T-helper 1 cell treated with Interleukin-12 subunit alpha and Interleukin-12 subunit beta and Interleukin-4 antibody, amounts not matched to agents 30 μg/mL and 1 μg/mL, for 36 hours (primary cell): ENCODE data around the gene ST6GALNAC5.
"Not testable (repeated sequence)": the region's sequence is repeated elsewhere in the genome, so short reads cannot be mapped to it uniquely, and the experiment has no call there.

Experiments used
- H3K27ac Mint-ChIP-seq: one replicate; pipeline ENCODE4 v1.8.0; 2021; ENCODE audit warnings: mild to moderate bottlenecking, mixed read lengths
- H3K27me3 Mint-ChIP-seq: one replicate; pipeline ENCODE4 v1.8.0; 2021; ENCODE audit warnings: low read depth, mixed read lengths
- H3K36me3 Mint-ChIP-seq: one replicate; pipeline ENCODE4 v1.8.0; 2021; ENCODE audit warnings: low read depth, mixed read lengths
- H3K4me1 Mint-ChIP-seq: one replicate; pipeline ENCODE4 v1.8.0; 2021; ENCODE audit warnings: low read depth, mixed read lengths
- H3K4me3 Mint-ChIP-seq: one replicate; pipeline ENCODE4 v1.8.0; 2021; ENCODE audit warnings: mild to moderate bottlenecking, moderate library complexity, mixed read lengths
- H3K9me3 Mint-ChIP-seq: one replicate; pipeline ENCODE4 v1.8.0; 2021; ENCODE audit warnings: mixed read lengths

Gene ST6GALNAC5

GRCh38 chr1:76981267-76981666, 114.0 kb downstream of the ST6GALNAC5 start:
- not testable (repeated sequence) for H3K4me1 Mint-ChIP-seq, H3K27me3 Mint-ChIP-seq, H3K4me3 Mint-ChIP-seq, H3K36me3 Mint-ChIP-seq, H3K27ac Mint-ChIP-seq
- H3K9me3 Mint-ChIP-seq, result peaks cover 12% of the 10 kb centered on the region

- H3K4me3 Mint-ChIP-seq, result no peak overlapping the region
- no peaks in the 10 kb centered on the region for H3K27me3 Mint-ChIP-seq
- H3K27ac Mint-ChIP-seq, result no peak overlapping the region
- H3K9me3 Mint-ChIP-seq, result no peaks in the 10 kb centered on the region
- no peaks in the 10 kb centered on the region for H3K4me1 Mint-ChIP-seq
- H3K36me3 Mint-ChIP-seq, result no peaks in the 10 kb centered on the region
These were observed 122.7 kb downstream of the ST6GALNAC5 start for GRCh38 chr1:76989976-76990375.

DNA sequence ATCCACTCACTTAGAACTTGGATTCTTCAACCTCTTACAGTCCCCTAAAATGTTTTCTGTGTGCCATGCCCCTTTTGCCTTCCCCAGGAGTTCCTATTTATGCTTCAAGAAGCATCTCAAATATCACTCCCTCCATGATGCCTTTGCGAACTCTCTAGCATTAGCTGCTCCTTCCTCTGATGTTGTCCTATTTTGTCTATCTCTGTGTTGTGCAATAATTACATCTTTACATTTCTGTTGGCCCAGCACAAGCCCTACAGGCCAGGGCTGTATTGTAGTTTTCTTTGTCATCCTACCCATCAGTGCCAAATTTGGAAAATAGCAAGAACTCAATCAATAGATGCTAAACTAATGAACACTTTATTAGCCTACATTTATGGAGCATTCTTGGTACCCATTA, 125.8 kb downstream of the ST6GALNAC5 start:
- H3K27ac Mint-ChIP-seq, result no peak overlapping the region
- H3K4me3 Mint-ChIP-seq, result no peak overlapping the region
- no peaks in the 10 kb centered on the region for H3K27me3 Mint-ChIP-seq
- H3K9me3 Mint-ChIP-seq, result no peaks in the 10 kb centered on the region
- H3K36me3 Mint-ChIP-seq, result no peaks in the 10 kb centered on the region
- H3K4me1 Mint-ChIP-seq, result no peaks in the 10 kb centered on the region

DNA sequence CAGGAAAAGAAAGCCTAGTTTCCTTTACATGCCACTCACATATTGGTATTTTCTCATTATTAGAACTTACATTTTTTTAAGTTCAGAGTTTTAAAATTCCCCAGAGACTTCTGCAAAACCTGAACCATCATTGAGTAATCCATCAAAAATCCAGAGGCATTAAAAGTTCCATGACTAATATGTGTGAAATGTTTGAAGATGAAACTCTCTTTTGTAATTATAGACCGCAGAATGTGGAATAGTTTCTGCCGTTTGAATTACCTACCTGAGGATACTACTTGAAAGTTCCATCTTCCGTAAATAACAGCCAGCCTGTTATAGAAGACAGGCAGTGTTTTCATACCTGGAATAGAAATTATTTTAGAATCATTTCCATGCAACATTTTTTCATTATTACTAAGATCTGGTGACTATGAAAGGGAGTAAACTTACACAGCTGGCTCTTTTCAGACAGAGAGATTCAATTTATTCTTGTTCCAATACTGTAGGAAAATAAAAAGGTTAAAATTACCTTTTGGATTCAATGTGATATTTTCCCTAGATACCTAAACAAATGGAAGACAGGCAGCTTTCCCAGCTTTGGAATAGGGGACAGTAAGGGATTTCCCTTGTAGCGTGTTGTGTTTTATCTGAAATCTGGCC, 131.4 kb downstream of the ST6GALNAC5 start:
- no peak overlapping the region for H3K4me3 Mint-ChIP-seq
- no peaks in the 10 kb centered on the region for H3K9me3 Mint-ChIP-seq
- no peak overlapping the region for H3K27ac Mint-ChIP-seq
- no peaks in the 10 kb centered on the region for H3K27me3 Mint-ChIP-seq
- H3K36me3 Mint-ChIP-seq, result no peaks in the 10 kb centered on the region
- H3K4me1 Mint-ChIP-seq, result no peaks in the 10 kb centered on the region

- H3K27me3 Mint-ChIP-seq, result no peaks in the 10 kb centered on the region
- no peaks in the 10 kb centered on the region for H3K4me1 Mint-ChIP-seq
- no peaks in the 10 kb centered on the region for H3K36me3 Mint-ChIP-seq
- H3K27ac Mint-ChIP-seq, result no peak overlapping the region
- no peak overlapping the region for H3K4me3 Mint-ChIP-seq
- peaks cover 3% of the 10 kb centered on the region for H3K9me3 Mint-ChIP-seq
These were observed 140.4 kb downstream of the ST6GALNAC5 start for GRCh38 chr1:77007675-77008074.

DNA sequence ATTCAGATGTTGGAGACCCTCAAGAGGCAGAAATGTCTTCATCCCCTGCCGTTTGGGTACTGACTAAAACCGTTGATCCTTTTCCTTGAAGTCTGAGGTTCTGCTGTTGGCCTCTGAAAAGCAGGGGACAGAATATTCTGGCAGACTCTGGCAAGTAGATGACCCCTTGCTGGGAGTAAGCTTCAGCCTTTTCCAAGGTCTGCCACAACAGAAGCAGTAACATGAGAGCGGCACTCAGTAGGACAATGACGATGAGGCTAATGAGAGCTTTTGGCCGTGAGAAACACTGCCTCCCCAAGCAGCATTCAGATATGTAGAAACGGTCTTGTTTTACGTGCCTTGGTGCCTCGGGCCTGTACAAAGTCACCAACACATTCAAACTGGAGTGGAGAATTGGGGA, 143.7 kb downstream of the ST6GALNAC5 start:
- Mint-ChIP-seq H3K9me3 (no peaks in the 10 kb centered on the region), H3K27ac (no peak overlapping the region), H3K4me1 (no peaks in the 10 kb centered on the region), H3K27me3 (no peaks in the 10 kb centered on the region), H3K4me3 (no peak overlapping the region), H3K36me3 (no peaks in the 10 kb centered on the region)

DNA sequence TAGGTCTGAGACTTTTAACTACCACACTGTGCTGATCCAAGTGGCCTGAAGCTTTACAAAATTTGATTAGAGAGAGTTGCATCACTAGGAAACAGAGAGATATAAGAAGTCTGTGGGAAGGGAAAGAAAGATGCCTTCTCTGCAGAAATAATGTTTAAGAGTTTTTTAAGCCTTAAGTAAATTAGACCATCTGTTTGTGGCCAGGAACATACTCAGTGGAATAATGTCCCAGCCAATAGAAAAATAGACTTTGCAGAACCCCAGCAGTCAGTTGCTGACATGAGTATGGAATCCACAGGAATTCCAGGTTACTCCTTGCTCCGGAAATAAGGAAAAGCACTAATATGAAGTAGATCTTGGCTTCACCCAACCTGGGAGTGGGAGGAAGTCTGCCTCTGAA, 144.8 kb downstream of the ST6GALNAC5 start:
- H3K9me3 Mint-ChIP-seq, result no peaks in the 10 kb centered on the region
- no peaks in the 10 kb centered on the region for H3K27me3 Mint-ChIP-seq
- no peak overlapping the region for H3K27ac Mint-ChIP-seq
- H3K36me3 Mint-ChIP-seq, result no peaks in the 10 kb centered on the region
- no peaks in the 10 kb centered on the region for H3K4me1 Mint-ChIP-seq
- H3K4me3 Mint-ChIP-seq, result no peak overlapping the region

GRCh38 chr1:77014073-77014788, 147.0 kb downstream of the ST6GALNAC5 start:
- Mint-ChIP-seq H3K4me1 (no peaks in the 10 kb centered on the region), H3K27me3 (no peaks in the 10 kb centered on the region), H3K4me3 (no peak overlapping the region), H3K27ac (no peak overlapping the region), H3K36me3 (no peaks in the 10 kb centered on the region), H3K9me3 (no peaks in the 10 kb centered on the region)

GRCh38 chr1:77015748-77016341, 148.6 kb downstream of the ST6GALNAC5 start:
- Mint-ChIP-seq H3K9me3 (no peaks in the 10 kb centered on the region), H3K27ac (no peak overlapping the region), H3K27me3 (no peaks in the 10 kb centered on the region), H3K36me3 (no peaks in the 10 kb centered on the region), H3K4me1 (no peaks in the 10 kb centered on the region), H3K4me3 (no peak overlapping the region)

DNA sequence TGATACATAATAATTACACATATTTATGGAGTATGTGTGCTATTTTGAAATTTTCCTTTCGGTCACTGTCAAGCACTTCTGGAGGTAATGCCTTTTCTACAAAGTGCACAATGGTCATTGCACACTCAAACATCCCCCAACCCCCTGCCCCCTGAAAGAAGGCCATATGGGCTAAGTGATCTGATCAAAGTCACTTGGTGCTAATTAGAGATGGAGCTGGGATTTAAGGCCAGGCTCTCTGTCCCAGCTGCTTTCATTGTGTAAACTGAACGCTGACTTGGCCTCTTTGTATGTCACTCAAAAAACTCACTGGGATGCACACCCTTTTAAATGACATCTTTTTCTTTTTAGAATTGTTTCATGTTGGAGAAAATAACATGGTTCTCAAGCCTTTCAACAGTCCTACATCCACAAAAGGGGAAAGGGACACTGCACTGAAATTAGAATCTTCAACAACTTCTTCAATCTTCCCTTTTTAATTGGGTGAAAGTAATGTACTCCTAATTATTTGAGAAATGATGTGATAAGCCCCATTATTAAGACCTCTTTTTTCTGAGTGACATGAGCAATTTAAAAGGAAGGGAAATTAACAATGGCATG, 149.2 kb downstream of the ST6GALNAC5 start:
- Mint-ChIP-seq H3K4me3 (no peak overlapping the region), H3K36me3 (no peaks in the 10 kb centered on the region), H3K27ac (no peak overlapping the region), H3K27me3 (no peaks in the 10 kb centered on the region), H3K9me3 (no peaks in the 10 kb centered on the region), H3K4me1 (no peaks in the 10 kb centered on the region)

DNA sequence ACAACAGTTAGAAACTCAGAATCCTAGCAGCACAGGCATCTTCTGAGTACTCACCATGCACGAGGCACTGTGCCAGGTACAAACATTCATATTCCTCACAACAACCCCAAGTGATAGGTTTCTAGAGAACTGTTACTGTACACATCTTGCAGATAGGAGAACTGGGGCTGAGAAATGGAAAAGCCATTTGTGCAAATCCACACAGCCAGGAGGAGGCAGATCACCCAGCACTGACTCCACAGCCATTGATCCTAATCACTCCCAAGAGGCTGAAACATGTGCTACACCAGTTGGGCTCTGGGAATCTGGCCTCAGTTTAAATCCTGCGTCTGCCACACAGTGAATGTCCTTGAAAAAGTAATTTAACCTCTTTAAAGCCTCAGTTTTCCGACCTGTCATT, 151.0 kb downstream of the ST6GALNAC5 start:
- H3K4me1 Mint-ChIP-seq, result no peaks in the 10 kb centered on the region
- no peaks in the 10 kb centered on the region for H3K27me3 Mint-ChIP-seq
- no peak overlapping the region for H3K4me3 Mint-ChIP-seq
- no peaks in the 10 kb centered on the region for H3K9me3 Mint-ChIP-seq
- H3K36me3 Mint-ChIP-seq, result no peaks in the 10 kb centered on the region
- H3K27ac Mint-ChIP-seq, result no peak overlapping the region

DNA sequence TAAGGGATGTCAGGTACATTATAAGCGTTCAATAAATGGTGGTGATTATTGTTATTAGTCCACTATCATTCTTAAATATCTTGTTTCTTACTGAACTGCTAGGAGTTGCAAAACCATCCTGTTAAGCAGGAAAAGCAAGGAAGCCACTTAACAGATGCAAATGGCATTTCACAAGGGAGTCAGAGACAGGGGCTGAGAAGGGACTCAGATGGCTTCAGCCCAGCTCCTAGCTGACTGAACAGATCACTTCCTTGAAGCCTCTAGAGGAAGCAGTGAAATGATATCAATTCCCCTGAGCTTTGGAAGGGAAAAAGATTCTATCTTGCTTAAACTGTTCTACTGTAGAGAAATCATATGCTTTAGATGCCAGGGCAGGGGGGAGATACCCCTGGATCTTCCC, 151.5 kb downstream of the ST6GALNAC5 start:
- Mint-ChIP-seq H3K4me1 (no peaks in the 10 kb centered on the region), H3K9me3 (no peaks in the 10 kb centered on the region), H3K4me3 (no peak overlapping the region), H3K27me3 (no peaks in the 10 kb centered on the region), H3K27ac (no peak overlapping the region), H3K36me3 (no peaks in the 10 kb centered on the region)

- Mint-ChIP-seq H3K4me1 (no peaks in the 10 kb centered on the region), H3K4me3 (no peak overlapping the region), H3K27ac (no peak overlapping the region), H3K9me3 (no peaks in the 10 kb centered on the region), H3K27me3 (no peaks in the 10 kb centered on the region), H3K36me3 (no peaks in the 10 kb centered on the region)
These were observed 154.5 kb downstream of the ST6GALNAC5 start for GRCh38 chr1:77021732-77022131.

DNA sequence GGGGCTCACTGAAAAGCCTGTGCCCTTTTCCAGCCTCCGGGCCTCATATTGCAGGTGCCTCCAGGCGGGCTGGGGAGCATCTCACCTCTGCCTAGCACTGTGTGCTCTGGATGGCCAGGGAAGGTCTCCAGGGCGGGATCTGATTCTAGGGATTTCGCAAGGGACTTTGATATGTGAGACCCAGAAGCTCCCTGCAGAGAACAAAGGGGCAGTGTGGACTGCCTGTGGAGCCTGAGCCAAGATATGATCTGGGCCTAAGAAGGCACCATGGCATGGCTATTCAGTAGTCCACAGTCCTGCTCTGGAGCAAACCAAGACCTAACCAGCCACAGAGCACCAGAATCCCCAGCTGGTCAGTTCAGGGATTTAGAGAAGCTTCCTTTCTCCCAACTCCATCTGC, 157.2 kb downstream of the ST6GALNAC5 start:
- Mint-ChIP-seq H3K27me3 (peaks cover 3% of the 10 kb centered on the region), H3K36me3 (no peaks in the 10 kb centered on the region), H3K4me3 (no peak overlapping the region), H3K4me1 (no peaks in the 10 kb centered on the region), H3K27ac (no peak overlapping the region), H3K9me3 (no peaks in the 10 kb centered on the region)

GRCh38 chr1:77025599-77025998, 158.3 kb downstream of the ST6GALNAC5 start:
- Mint-ChIP-seq H3K4me1 (no peaks in the 10 kb centered on the region), H3K4me3 (no peak overlapping the region), H3K9me3 (no peaks in the 10 kb centered on the region), H3K27me3 (peaks cover 3% of the 10 kb centered on the region), H3K36me3 (no peaks in the 10 kb centered on the region), H3K27ac (no peak overlapping the region)
